GM23338 (cell line): Measurements from ENCODE around the gene ADAMTS10.

Experiments used
- CREB1 ChIP-seq: fragments of 250-450 bp; sonication (Bioruptor Pico); IDR thresholded peaks from 2 replicates; pipeline ENCODE4 v1.5.0; 2020; ENCODE audit warnings: low read depth, mild to moderate bottlenecking, moderate library complexity
- ETS1 ChIP-seq: IDR thresholded peaks from 2 replicates; pipeline ENCODE4 v1.6.1; 2016; ENCODE audit warnings: antibody characterized with exemption
- EZH2 ChIP-seq: fragments of 200-600 bp; sonication (generic); IDR thresholded peaks from one replicate; pipeline ENCODE4 v1.8.0; 2017; ENCODE audit warnings: antibody characterized with exemption, mild to moderate bottlenecking, low read depth; ENCODE audit not compliant: unreplicated experiment
- EZH2phosphoT487 ChIP-seq: fragments of 200-600 bp; sonication (generic); IDR thresholded peaks from one replicate; pipeline ENCODE4 v1.8.1; 2018; ENCODE audit warnings: antibody characterized with exemption; ENCODE audit not compliant: unreplicated experiment
- JUNB ChIP-seq: IDR thresholded peaks from one replicate; pipeline ENCODE4 v1.6.1; 2016; ENCODE audit warnings: antibody characterized with exemption; ENCODE audit not compliant: unreplicated experiment
- NANOG ChIP-seq: IDR thresholded peaks from 2 replicates; pipeline ENCODE4 v1.6.1; 2016; ENCODE audit warnings: antibody characterized with exemption, borderline replicate concordance
- POLR2AphosphoS5 ChIP-seq: IDR thresholded peaks from 2 replicates; pipeline ENCODE4 v1.6.1; 2016; ENCODE audit warnings: antibody characterized with exemption, low read depth
- STAT1 ChIP-seq: IDR thresholded peaks from one replicate; pipeline ENCODE4 v1.6.1; 2016; ENCODE audit warnings: antibody characterized with exemption; ENCODE audit not compliant: unreplicated experiment
- TF ChIP-seq, protein P1 (sequence below), 2 experiments: fragments of 200-600 bp in 1 of 2; sonication (generic) in 1 of 2; conservative IDR thresholded peaks; 2 replicates each; pipeline versions ENCODE4 v1.5.1 to v1.6.1; 2016 to 2017; ENCODE audit warnings: antibody characterized with exemption in 2 of 2, low read depth in 2 of 2, mild to moderate bottlenecking in 2 of 2, moderate library complexity in 1 of 2
- TF ChIP-seq, protein P2 (sequence below): IDR thresholded peaks from one replicate; pipeline ENCODE4 v1.6.1; 2018; ENCODE audit warnings: antibody characterized with exemption; ENCODE audit not compliant: unreplicated experiment

DNA sequence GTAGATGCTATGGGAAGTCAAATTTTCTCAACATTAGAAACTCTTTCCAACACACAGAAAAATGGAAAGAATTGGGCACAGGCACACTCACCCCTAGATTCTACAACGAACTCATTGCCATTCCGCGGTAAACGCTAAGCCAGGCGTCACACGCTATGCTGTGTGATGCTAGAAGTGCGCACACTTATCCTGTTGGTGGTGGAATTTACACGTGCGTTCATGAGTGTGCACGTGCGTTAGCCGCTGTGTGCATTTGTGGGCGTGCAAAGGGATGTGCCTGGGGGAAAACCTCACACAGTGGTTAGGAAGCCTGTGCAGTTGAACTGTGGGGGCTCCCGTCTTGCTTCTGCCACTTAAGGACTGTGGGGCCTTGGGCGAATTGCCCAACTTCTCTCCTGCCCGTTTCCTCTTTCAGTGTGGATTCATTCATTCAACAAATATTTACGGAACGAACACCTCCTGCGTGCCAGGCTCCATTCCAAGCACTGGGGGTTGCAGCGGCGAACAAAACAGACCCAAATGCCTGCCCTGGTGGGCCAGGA, 27.6 kb upstream of the ADAMTS10 start:
- no peak for TF ChIP-seq EZH2
- TF ChIP-seq, protein P1, sequence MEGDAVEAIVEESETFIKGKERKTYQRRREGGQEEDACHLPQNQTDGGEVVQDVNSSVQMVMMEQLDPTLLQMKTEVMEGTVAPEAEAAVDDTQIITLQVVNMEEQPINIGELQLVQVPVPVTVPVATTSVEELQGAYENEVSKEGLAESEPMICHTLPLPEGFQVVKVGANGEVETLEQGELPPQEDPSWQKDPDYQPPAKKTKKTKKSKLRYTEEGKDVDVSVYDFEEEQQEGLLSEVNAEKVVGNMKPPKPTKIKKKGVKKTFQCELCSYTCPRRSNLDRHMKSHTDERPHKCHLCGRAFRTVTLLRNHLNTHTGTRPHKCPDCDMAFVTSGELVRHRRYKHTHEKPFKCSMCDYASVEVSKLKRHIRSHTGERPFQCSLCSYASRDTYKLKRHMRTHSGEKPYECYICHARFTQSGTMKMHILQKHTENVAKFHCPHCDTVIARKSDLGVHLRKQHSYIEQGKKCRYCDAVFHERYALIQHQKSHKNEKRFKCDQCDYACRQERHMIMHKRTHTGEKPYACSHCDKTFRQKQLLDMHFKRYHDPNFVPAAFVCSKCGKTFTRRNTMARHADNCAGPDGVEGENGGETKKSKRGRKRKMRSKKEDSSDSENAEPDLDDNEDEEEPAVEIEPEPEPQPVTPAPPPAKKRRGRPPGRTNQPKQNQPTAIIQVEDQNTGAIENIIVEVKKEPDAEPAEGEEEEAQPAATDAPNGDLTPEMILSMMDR (conservative IDR thresholded peaks at IDR 0.05; ENCODE audit: low read depth in 2 of 2), result no peak
- no peak for TF ChIP-seq POLR2AphosphoS5
- TF ChIP-seq EZH2phosphoT487, result no peak
- TF ChIP-seq, protein P2, sequence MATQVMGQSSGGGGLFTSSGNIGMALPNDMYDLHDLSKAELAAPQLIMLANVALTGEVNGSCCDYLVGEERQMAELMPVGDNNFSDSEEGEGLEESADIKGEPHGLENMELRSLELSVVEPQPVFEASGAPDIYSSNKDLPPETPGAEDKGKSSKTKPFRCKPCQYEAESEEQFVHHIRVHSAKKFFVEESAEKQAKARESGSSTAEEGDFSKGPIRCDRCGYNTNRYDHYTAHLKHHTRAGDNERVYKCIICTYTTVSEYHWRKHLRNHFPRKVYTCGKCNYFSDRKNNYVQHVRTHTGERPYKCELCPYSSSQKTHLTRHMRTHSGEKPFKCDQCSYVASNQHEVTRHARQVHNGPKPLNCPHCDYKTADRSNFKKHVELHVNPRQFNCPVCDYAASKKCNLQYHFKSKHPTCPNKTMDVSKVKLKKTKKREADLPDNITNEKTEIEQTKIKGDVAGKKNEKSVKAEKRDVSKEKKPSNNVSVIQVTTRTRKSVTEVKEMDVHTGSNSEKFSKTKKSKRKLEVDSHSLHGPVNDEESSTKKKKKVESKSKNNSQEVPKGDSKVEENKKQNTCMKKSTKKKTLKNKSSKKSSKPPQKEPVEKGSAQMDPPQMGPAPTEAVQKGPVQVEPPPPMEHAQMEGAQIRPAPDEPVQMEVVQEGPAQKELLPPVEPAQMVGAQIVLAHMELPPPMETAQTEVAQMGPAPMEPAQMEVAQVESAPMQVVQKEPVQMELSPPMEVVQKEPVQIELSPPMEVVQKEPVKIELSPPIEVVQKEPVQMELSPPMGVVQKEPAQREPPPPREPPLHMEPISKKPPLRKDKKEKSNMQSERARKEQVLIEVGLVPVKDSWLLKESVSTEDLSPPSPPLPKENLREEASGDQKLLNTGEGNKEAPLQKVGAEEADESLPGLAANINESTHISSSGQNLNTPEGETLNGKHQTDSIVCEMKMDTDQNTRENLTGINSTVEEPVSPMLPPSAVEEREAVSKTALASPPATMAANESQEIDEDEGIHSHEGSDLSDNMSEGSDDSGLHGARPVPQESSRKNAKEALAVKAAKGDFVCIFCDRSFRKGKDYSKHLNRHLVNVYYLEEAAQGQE, result no peak
- no peak for TF ChIP-seq NANOG
- no peak for TF ChIP-seq ETS1
- no peak for TF ChIP-seq JUNB
- TF ChIP-seq STAT1, result no peak
- no peak for TF ChIP-seq CREB1 (CRISPR knock-in tag)
